Loucy (cell line): ENCODE results near the gene ARL2BP.

Experiments
- H2AFZ ChIP-seq: fragments of 200-600 bp; sonication (generic); 2 replicates; pipeline ENCODE4 v1.6.0; 2016; ENCODE audit warnings: antibody characterized with exemption, mild to moderate bottlenecking, low read length, moderate library complexity
- H3F3A ChIP-seq: fragments of 200-600 bp; 2 replicates; pipeline ENCODE4 v1.6.0; 2016; ENCODE audit warnings: antibody characterized with exemption, low read depth, mild to moderate bottlenecking
- H3K27me3 ChIP-seq: fragments of 200-600 bp; sonication (generic); 2 replicates; pipeline ENCODE4 v1.6.1; 2014; ENCODE audit warnings: low read length, mild to moderate bottlenecking; ENCODE audit not compliant: insufficient read depth, poor library complexity, severe bottlenecking
- H3K36me3 ChIP-seq: fragments of 200-600 bp; sonication (generic); 2 replicates; pipeline ENCODE4 v1.6.1; 2016; ENCODE audit warnings: low read length; ENCODE audit not compliant: insufficient read depth
- H3K4me1 ChIP-seq: fragments of 200-600 bp; sonication (generic); 2 replicates; pipeline ENCODE4 v1.5.1; 2014; ENCODE audit warnings: low read length, mild to moderate bottlenecking; ENCODE audit not compliant: insufficient read depth, poor library complexity, severe bottlenecking
- H3K4me2 ChIP-seq: fragments of 200-600 bp; sonication (generic); 2 replicates; pipeline ENCODE4 v1.6.0; 2014; ENCODE audit warnings: antibody characterized with exemption, low read length, low read depth, mild to moderate bottlenecking; ENCODE audit not compliant: poor library complexity, severe bottlenecking
- H3K4me3 ChIP-seq: fragments of 200-600 bp; sonication (generic); 2 replicates; pipeline ENCODE4 v1.5.1; 2014; ENCODE audit warnings: low read length, mild to moderate bottlenecking, mixed read lengths; ENCODE audit not compliant: poor library complexity, severe bottlenecking
- H3K79me2 ChIP-seq: fragments of 200-600 bp; sonication (generic); 2 replicates; pipeline ENCODE4 v1.6.1; 2014; ENCODE audit warnings: low read length; ENCODE audit not compliant: insufficient read depth
- H3K9ac ChIP-seq: fragments of 200-600 bp; sonication (generic); 2 replicates; pipeline ENCODE4 v1.6.0; 2014; ENCODE audit warnings: mild to moderate bottlenecking, low read depth, low read length, moderate library complexity; ENCODE audit not compliant: poor library complexity, severe bottlenecking
- H3K9me2 ChIP-seq: fragments of 200-600 bp; sonication (generic); replicated peaks from 2 replicates; pipeline ENCODE4 v1.6.1; 2016; ENCODE audit warnings: low read depth, low read length, mixed read lengths
- H3K9me3 ChIP-seq: fragments of 200-600 bp; sonication (generic); 2 replicates; pipeline ENCODE4 v1.6.1; 2014; ENCODE audit warnings: mild to moderate bottlenecking, antibody characterized with exemption, low read length, low read depth; ENCODE audit not compliant: insufficient read depth
- H4K20me1 ChIP-seq: fragments of 200-600 bp; sonication (generic); 2 replicates; pipeline ENCODE4 v1.6.0; 2014; ENCODE audit warnings: antibody characterized with exemption, low read length, mild to moderate bottlenecking; ENCODE audit not compliant: insufficient read depth, poor library complexity, severe bottlenecking
- CTCF ChIP-seq: fragments of 200-600 bp; sonication (generic); conservative IDR thresholded peaks from 2 replicates; pipeline ENCODE4 v1.5.1; 2014; ENCODE audit warnings: mild to moderate bottlenecking, antibody characterized with exemption, low read length
- EZH2phosphoT487 ChIP-seq: fragments of 200-600 bp; IDR thresholded peaks from 2 replicates; pipeline ENCODE4 v1.6.1; 2018; ENCODE audit warnings: antibody characterized with exemption, mild to moderate bottlenecking, moderate library complexity, borderline replicate concordance

Gene ARL2BP

DNA sequence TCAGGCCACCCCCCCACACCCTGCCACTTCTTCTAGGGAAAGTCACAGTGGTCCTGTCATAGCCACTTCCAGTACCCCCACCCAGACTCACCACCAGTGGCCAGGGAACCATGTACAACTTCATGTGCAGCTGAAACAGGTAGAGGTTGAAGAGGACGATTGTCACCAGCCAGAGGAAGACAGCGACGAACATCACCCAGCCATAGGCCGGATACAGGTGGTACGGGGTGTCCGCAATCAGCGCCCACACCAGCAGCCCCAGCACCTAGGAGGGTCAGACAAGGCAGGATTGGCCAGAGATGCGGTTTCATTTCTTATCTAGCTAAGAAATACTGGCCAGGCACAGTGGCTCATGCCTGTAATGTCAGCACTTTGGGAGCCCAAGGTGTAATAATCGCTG lies 16.7 kb downstream of the ARL2BP start:
- Histone ChIP-seq H3K4me2 (no peak overlapping the region), H3K79me2 (no peaks in the 10 kb centered on the region), H3K9me2 (no peaks in the 10 kb centered on the region), H3F3A (no peaks in the 10 kb centered on the region), H2AFZ (no peak overlapping the region), H3K9me3 (no peaks in the 10 kb centered on the region), H3K36me3 (no peaks in the 10 kb centered on the region), H3K4me3 (no peak overlapping the region), H3K9ac (no peak overlapping the region), H3K4me1 (peaks cover under 1% of the 10 kb centered on the region), H4K20me1 (no peaks in the 10 kb centered on the region), H3K27me3 (no peaks in the 10 kb centered on the region)
- no peak for TF ChIP-seq EZH2phosphoT487
- no peak for TF ChIP-seq CTCF

GRCh38 chr16:57262841-57263540 lies 17.9 kb downstream of the ARL2BP start:
- Histone ChIP-seq H3K9me2 (no peaks in the 10 kb centered on the region), H3K9ac (no peak overlapping the region), H3K79me2 (no peaks in the 10 kb centered on the region), H3K36me3 (no peaks in the 10 kb centered on the region), H3F3A (no peaks in the 10 kb centered on the region), H3K4me1 (peaks cover 4% of the 10 kb centered on the region), H4K20me1 (no peaks in the 10 kb centered on the region), H3K4me2 (no peak overlapping the region), H3K9me3 (no peaks in the 10 kb centered on the region), H3K27me3 (no peaks in the 10 kb centered on the region), H2AFZ (no peak overlapping the region), H3K4me3 (no peak overlapping the region)
- TF ChIP-seq EZH2phosphoT487 (no peak), CTCF (no peak)

- H3K27me3 ChIP-seq: no peaks in the 10 kb centered on the region
- H3K4me1 ChIP-seq: peaks cover 4% of the 10 kb centered on the region
- H3F3A ChIP-seq: no peaks in the 10 kb centered on the region
- H4K20me1 ChIP-seq: no peaks in the 10 kb centered on the region
- no peak for TF ChIP-seq CTCF
- TF ChIP-seq EZH2phosphoT487: no peak
- no peaks in the 10 kb centered on the region for H3K9me2 ChIP-seq
- H3K36me3 ChIP-seq: no peaks in the 10 kb centered on the region
- H3K4me2 ChIP-seq: no peak overlapping the region
- no peak overlapping the region for H3K4me3 ChIP-seq
- no peaks in the 10 kb centered on the region for H3K79me2 ChIP-seq
- no peak overlapping the region for H2AFZ ChIP-seq
- H3K9me3 ChIP-seq: no peaks in the 10 kb centered on the region
- H3K9ac ChIP-seq: no peak overlapping the region
Measured at GRCh38 chr16:57263541-57264351, 18.7 kb downstream of the ARL2BP start.
